ENCODE results near the gene NFATC4. TPM values are rescaled to one million over a fixed set of nuclear protein-coding genes. Genes with fewer than 3 reads are reported as not detected.

The NFATC4 gene
- total RNA-seq, 2 experiments from 2014 or later: not detected

GRCh38 chr14:24415421-24416253 is 47.7 kb downstream of the NFATC4 start:
- no peak for ATAC-seq (ENCODE audit: low read depth)
- no peaks in the 10 kb centered on the region for H3K9me3 Mint-ChIP-seq
- no peaks in the 10 kb centered on the region for H3K36me3 Mint-ChIP-seq
- no peak overlapping the region for H3K27ac Mint-ChIP-seq
- no peak for DNase-seq
- POLR2A ChIA-PET: no interaction called here
- H3K4me3 Mint-ChIP-seq: no peak overlapping the region
- no peaks in the 10 kb centered on the region for H3K4me1 Mint-ChIP-seq
- H3K27me3 Mint-ChIP-seq: peaks cover 17% of the 10 kb centered on the region

- ATAC-seq (ENCODE audit: low read depth) (no peak), DNase-seq (no peak)
- H3K4me1 Mint-ChIP-seq: no peaks in the 10 kb centered on the region
- POLR2A ChIA-PET: no interaction called here
- peaks cover 18% of the 10 kb centered on the region for H3K27me3 Mint-ChIP-seq
- H3K9me3 Mint-ChIP-seq: no peaks in the 10 kb centered on the region
- H3K4me3 Mint-ChIP-seq: no peak overlapping the region
- no peak overlapping the region for H3K27ac Mint-ChIP-seq
- no peaks in the 10 kb centered on the region for H3K36me3 Mint-ChIP-seq
Measured at GRCh38 chr14:24416254-24416931, 48.4 kb downstream of the NFATC4 start.

- POLR2A ChIA-PET: interaction anchor here (1.2 kb wide), 1 partner anchor 13 kb away, joined by 5 read pairs; the partner anchor contains the start of gene KHNYN
- Mint-ChIP-seq H3K27me3 (peaks cover 18% of the 10 kb centered on the region), H3K4me3 (no peak overlapping the region), H3K9me3 (no peaks in the 10 kb centered on the region), H3K36me3 (no peaks in the 10 kb centered on the region), H3K4me1 (no peaks in the 10 kb centered on the region), H3K27ac (no peak overlapping the region)
- no peak for ATAC-seq (ENCODE audit: low read depth)
- no peak for DNase-seq
Measured at GRCh38 chr14:24416932-24417619, 49.1 kb downstream of the NFATC4 start.

GRCh38 chr14:24417832-24418491 is 50.0 kb downstream of the NFATC4 start:
- Mint-ChIP-seq H3K4me3 (no peak overlapping the region), H3K9me3 (no peaks in the 10 kb centered on the region), H3K27me3 (peaks cover 18% of the 10 kb centered on the region), H3K36me3 (no peaks in the 10 kb centered on the region), H3K4me1 (no peaks in the 10 kb centered on the region), H3K27ac (no peak overlapping the region)
- ATAC-seq (ENCODE audit: low read depth) (no peak), DNase-seq (no peak)
- POLR2A ChIA-PET: interaction anchor here (1.2 kb wide), 2 partner anchors 11 to 12 kb away, joined by 3 to 5 read pairs; partner anchors contain the start of gene KHNYN

- Mint-ChIP-seq H3K9me3 (no peaks in the 10 kb centered on the region), H3K27ac (no peak overlapping the region), H3K27me3 (peaks cover 18% of the 10 kb centered on the region), H3K4me3 (no peak overlapping the region), H3K4me1 (no peaks in the 10 kb centered on the region), H3K36me3 (no peaks in the 10 kb centered on the region)
- ATAC-seq (ENCODE audit: low read depth) (no peak), DNase-seq (no peak)
- POLR2A ChIA-PET: interaction anchor here (0.6 to 1.4 kb wide), 4 partner anchors 10 to 47 kb away, joined by 3 to 9 read pairs (median 4); partner anchors contain the start of gene KHNYN
Measured at GRCh38 chr14:24418492-24418873, 50.5 kb downstream of the NFATC4 start.

- H3K36me3 Mint-ChIP-seq: peaks cover 1% of the 10 kb centered on the region
- no peaks in the 10 kb centered on the region for H3K9me3 Mint-ChIP-seq
- H3K27ac Mint-ChIP-seq: no peak overlapping the region
- no peak for ATAC-seq (ENCODE audit: low read depth)
- peaks cover 19% of the 10 kb centered on the region for H3K4me1 Mint-ChIP-seq
- POLR2A ChIA-PET: interaction anchor here (1.2 kb wide), 1 partner anchor 9 kb away, joined by 3 read pairs; no protein-coding TSS in a partner anchor
- H3K27me3 Mint-ChIP-seq: peaks cover 13% of the 10 kb centered on the region
- no peak for DNase-seq
- no peak overlapping the region for H3K4me3 Mint-ChIP-seq
Measured at GRCh38 chr14:24422261-24422660, 54.3 kb downstream of the NFATC4 start.

GRCh38 chr14:24422694-24423601 is 55.0 kb downstream of the NFATC4 start:
- Mint-ChIP-seq H3K27ac (no peak overlapping the region), H3K36me3 (peaks cover 1% of the 10 kb centered on the region), H3K9me3 (no peaks in the 10 kb centered on the region), H3K27me3 (peaks cover 13% of the 10 kb centered on the region), H3K4me1 (peaks cover 21% of the 10 kb centered on the region), H3K4me3 (no peak overlapping the region)
- DNase-seq (no peak), ATAC-seq (ENCODE audit: low read depth) (no peak)
- POLR2A ChIA-PET: interaction anchor here (1.2 kb wide), 2 partner anchors 8 to 89 kb away, joined by 3 read pairs; no protein-coding TSS in a partner anchor

GRCh38 chr14:24425704-24426103 is 57.7 kb downstream of the NFATC4 start:
- H3K4me1 Mint-ChIP-seq: peaks cover 29% of the 10 kb centered on the region
- H3K9me3 Mint-ChIP-seq: no peaks in the 10 kb centered on the region
- DNase-seq: no peak
- H3K27me3 Mint-ChIP-seq: peaks cover 2% of the 10 kb centered on the region
- POLR2A ChIA-PET: interaction anchor here (1.0 to 1.4 kb wide), 2 partner anchors 27 to 91 kb away, joined by 3 to 5 read pairs; partner anchors contain the start of genes ADCY4 and NYNRIN
- H3K4me3 Mint-ChIP-seq: no peak overlapping the region
- ATAC-seq (ENCODE audit: low read depth): no peak
- H3K27ac Mint-ChIP-seq: no peak overlapping the region
- H3K36me3 Mint-ChIP-seq: peaks cover 1% of the 10 kb centered on the region

- Mint-ChIP-seq H3K36me3 (peaks cover 1% of the 10 kb centered on the region), H3K4me3 (no peak overlapping the region), H3K4me1 (peaks cover 33% of the 10 kb centered on the region), H3K27me3 (peaks cover under 1% of the 10 kb centered on the region), H3K9me3 (no peaks in the 10 kb centered on the region), H3K27ac (peak overlapping the region; percentile 62)
- DNase-seq: no peak
- POLR2A ChIA-PET: no interaction called here
- ATAC-seq (ENCODE audit: low read depth): no peak
Measured at GRCh38 chr14:24426150-24426911, 58.3 kb downstream of the NFATC4 start.

GRCh38 chr14:24426912-24427536 is 59.0 kb downstream of the NFATC4 start:
- no peaks in the 10 kb centered on the region for H3K27me3 Mint-ChIP-seq
- H3K27ac Mint-ChIP-seq: peak overlapping the region; percentile 62
- no peak overlapping the region for H3K4me3 Mint-ChIP-seq
- H3K9me3 Mint-ChIP-seq: no peaks in the 10 kb centered on the region
- POLR2A ChIA-PET: interaction anchor here (5.1 to 5.3 kb wide), 2 partner anchors 95 to 115 kb away, joined by 30 to 135 read pairs; partner anchors contain the start of genes ADCY4, LTB4R and LTB4R2
- peaks cover 4% of the 10 kb centered on the region for H3K36me3 Mint-ChIP-seq
- peaks cover 39% of the 10 kb centered on the region for H3K4me1 Mint-ChIP-seq
- ATAC-seq (ENCODE audit: low read depth): no peak
- DNase-seq: no peak

Measured in activated naive CD8-positive, alpha-beta T cell treated with anti-CD3 and anti-CD28 coated beads, Interleukin-2, amount 10 ng/mL, durations not matched to agents 7 days and 5 days (primary cell).